Gastrocnemius medialis (tissue), 4 donors: ENCODE results near the gene KHDRBS2. TPM values are rescaled to one million over a fixed set of nuclear protein-coding genes. Genes with fewer than 3 reads are reported as not detected.

ENCODE experiments used
- ATAC-seq, 2 donors: fragments of 150-250 bp; one replicate each; pipeline ENCODE4 v1.9.1; 2016
- DNase-seq, 2 donors: peaks; one replicate each; pipeline ENCODE4 v3.0.0-alpha.2; 2019
- H3K27ac ChIP-seq, 4 donors: fragments of 200-600 bp; sonication (generic); 1 replicate in 1 of 4; 2 replicates in 3 of 4; pipeline ENCODE4 v1.5.1; 2016 to 2018; ENCODE audit warnings: mild to moderate bottlenecking in 2 of 4, moderate library complexity in 1 of 4
- H3K27me3 ChIP-seq, 3 donors: fragments of 200-600 bp; sonication (generic) in 2 of 3; 1 replicate in 1 of 3; 2 replicates in 2 of 3; pipeline versions ENCODE4 v1.5.1 to v1.6.0; 2016 to 2019; ENCODE audit warnings: mild to moderate bottlenecking in 1 of 3, moderate library complexity in 1 of 3
- H3K36me3 ChIP-seq, 2 donors: fragments of 200-600 bp; sonication (generic) in 1 of 2; one replicate each; pipeline ENCODE4 v1.5.1; 2017 to 2018
- H3K4me1 ChIP-seq, 2 donors: fragments of 200-600 bp; sonication (generic) in 1 of 2; one replicate each; pipeline ENCODE4 v1.5.1; 2016 to 2017; ENCODE audit warnings: mild to moderate bottlenecking in 2 of 2
- H3K4me3 ChIP-seq, 4 donors: fragments of 200-600 bp; sonication (generic) in 3 of 4; 1 replicate in 1 of 4; 2 replicates in 3 of 4; pipeline ENCODE4 v1.5.1; 2016 to 2019; ENCODE audit warnings: mild to moderate bottlenecking in 2 of 4
- H3K9me3 ChIP-seq, 3 donors: fragments of 200-600 bp; sonication (generic) in 2 of 3; 1 replicate in 1 of 3; 2 replicates in 2 of 3; pipeline ENCODE4 v1.5.1; 2016 to 2019
- POLR2A ChIP-seq, 2 donors: fragments of 450-650 bp; IDR thresholded peaks; one replicate each; pipeline ENCODE4 v1.6.1; 2017; ENCODE audit warnings: antibody characterized with exemption in 2 of 2, mild to moderate bottlenecking in 2 of 2, moderate library complexity in 2 of 2
- in situ Hi-C, 4 donors: fragments of 200-750 bp; cut with MboI; loops; one replicate each; pipeline versions ENCODE4 v1.15.0 to v1.8.0; 2017; ENCODE audit warnings: low sequenced_read_pairs in 4 of 4
- intact Hi-C: fragments of 100-400 bp; cut with DNase I; formaldehyde crosslinking; loops from one replicate; pipeline ENCODE4 v1.15.1; 2023; ENCODE audit warnings: low total_unique reads
- total RNA-seq, 4 donors: library from RNA; depleted of rRNA; stranded (reverse); fragments of >200 nt; gene quantifications; one replicate each; pipeline versions ENCODE4 v1.1.0 to v1.2.3, GENCODE V29; 2016
- TF ChIP-seq, protein P1 (sequence below), 5 experiments: fragments of 450-650 bp in 3 of 5; fragments of 200-600 bp in 2 of 5; sonication (generic) in 2 of 5; IDR thresholded peaks in 4 of 5; conservative IDR thresholded peaks in 1 of 5; 1 replicate in 4 of 5; 2 replicates in 1 of 5; pipeline ENCODE4 v1.5.1; 2016 to 2019; ENCODE audit warnings: antibody characterized with exemption in 5 of 5, mild to moderate bottlenecking in 3 of 5, moderate library complexity in 3 of 5

Gene KHDRBS2
- total RNA-seq, 4 donors from 2014 or later, result 0.44 TPM; not detected in 3

DNA sequence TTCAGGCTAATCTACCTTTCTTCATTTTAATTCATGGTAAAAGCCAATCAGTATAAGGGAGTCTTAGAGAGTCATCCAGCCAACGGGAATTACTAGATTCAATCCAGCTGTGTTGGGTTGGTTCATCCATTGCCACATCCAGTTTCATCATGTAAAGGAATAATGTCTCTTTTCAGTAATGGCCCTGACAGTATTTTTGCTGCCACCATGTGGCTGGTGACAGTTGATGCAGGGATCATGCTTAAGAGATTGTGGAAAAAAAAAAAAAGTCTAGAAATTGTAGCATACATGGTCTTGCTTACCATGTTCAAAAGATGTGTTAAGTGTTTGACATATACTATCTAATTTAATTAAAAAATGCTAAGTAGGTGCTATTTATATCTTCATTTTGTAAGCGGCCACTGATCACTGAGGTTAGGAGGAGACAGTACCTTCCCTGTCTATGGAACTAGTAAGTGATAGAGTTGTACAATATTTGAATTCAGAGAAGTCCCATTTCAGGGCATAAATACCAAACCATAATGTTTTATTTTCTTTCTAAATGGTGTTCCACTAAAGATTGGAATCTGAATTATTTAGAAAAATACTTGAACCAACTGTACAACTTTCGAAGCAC lies 135.9 kb downstream of the KHDRBS2 start:
- ATAC-seq (no peak), DNase-seq (no peak)
- Histone ChIP-seq H3K4me1 (no peaks in the 10 kb centered on the region), H3K4me3 (no peak overlapping the region), H3K36me3 (no peaks in the 10 kb centered on the region), H3K9me3 (no peaks in the 10 kb centered on the region), H3K27ac (no peak overlapping the region), H3K27me3 (no peaks in the 10 kb centered on the region)
- in situ Hi-C loops, result no loop called here
- no peak for TF ChIP-seq POLR2A (IDR thresholded peaks at IDR 0.05)
- TF ChIP-seq, protein P1, sequence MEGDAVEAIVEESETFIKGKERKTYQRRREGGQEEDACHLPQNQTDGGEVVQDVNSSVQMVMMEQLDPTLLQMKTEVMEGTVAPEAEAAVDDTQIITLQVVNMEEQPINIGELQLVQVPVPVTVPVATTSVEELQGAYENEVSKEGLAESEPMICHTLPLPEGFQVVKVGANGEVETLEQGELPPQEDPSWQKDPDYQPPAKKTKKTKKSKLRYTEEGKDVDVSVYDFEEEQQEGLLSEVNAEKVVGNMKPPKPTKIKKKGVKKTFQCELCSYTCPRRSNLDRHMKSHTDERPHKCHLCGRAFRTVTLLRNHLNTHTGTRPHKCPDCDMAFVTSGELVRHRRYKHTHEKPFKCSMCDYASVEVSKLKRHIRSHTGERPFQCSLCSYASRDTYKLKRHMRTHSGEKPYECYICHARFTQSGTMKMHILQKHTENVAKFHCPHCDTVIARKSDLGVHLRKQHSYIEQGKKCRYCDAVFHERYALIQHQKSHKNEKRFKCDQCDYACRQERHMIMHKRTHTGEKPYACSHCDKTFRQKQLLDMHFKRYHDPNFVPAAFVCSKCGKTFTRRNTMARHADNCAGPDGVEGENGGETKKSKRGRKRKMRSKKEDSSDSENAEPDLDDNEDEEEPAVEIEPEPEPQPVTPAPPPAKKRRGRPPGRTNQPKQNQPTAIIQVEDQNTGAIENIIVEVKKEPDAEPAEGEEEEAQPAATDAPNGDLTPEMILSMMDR (IDR thresholded peaks at IDR 0.05 in 4 of 5, conservative IDR thresholded peaks at IDR 0.05 in 1 of 5), result peak in 1 of 5 experiments; percentile 10
- intact Hi-C loops, result no loop called here

DNA sequence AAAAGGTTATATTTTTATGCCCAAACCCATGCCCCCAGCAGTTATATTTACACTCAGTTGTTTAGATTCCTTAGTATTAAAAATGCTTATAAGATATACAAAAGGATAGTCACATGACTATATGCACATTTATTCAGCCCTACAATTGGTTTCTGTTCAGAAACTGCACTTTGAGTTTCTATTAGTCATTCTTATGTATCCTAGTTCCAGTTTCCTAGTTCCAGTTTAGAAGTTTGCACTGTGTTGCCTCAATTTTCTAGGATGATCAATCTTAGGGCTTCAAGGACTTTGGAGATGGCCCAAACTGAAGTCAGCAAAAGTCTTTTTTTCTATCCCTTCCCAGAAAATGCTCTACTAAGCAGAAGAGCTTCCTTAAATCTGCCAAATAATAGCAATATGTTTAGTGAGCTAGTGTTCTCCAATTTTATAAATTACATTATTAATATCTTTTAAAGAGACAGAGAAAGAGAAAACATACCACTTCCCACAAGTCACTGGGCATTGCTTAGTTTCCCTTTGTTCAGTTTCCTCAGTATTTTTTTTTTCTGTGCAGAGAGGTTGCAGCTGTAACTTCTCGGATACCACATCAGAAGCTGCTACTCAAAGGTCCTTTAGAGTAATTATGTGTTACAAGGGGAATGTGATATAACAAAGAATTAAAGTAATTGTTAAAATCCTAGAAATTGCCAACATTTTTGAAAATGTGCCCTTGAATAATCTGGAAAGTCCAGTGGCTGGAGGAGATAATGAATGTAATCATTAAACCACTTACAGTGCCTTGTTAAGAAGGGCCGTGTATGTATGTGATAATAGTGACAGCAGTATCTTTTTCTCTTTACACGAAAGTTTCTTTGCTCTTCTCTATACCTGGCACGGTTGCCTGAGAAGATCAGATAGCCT lies 138.8 kb downstream of the KHDRBS2 start:
- H3K36me3 ChIP-seq, result no peaks in the 10 kb centered on the region
- H3K4me3 ChIP-seq, result no peak overlapping the region
- TF ChIP-seq POLR2A (IDR thresholded peaks at IDR 0.05), result no peak
- TF ChIP-seq, protein P1 (IDR thresholded peaks at IDR 0.05 in 4 of 5, conservative IDR thresholded peaks at IDR 0.05 in 1 of 5), result no peak
- in situ Hi-C loops, result no loop called here
- intact Hi-C loops, result no loop called here
- ATAC-seq (no peak), DNase-seq (no peak)
- no peaks in the 10 kb centered on the region for H3K9me3 ChIP-seq
- no peak overlapping the region for H3K27ac ChIP-seq
- no peaks in the 10 kb centered on the region for H3K4me1 ChIP-seq
- no peaks in the 10 kb centered on the region for H3K27me3 ChIP-seq

DNA sequence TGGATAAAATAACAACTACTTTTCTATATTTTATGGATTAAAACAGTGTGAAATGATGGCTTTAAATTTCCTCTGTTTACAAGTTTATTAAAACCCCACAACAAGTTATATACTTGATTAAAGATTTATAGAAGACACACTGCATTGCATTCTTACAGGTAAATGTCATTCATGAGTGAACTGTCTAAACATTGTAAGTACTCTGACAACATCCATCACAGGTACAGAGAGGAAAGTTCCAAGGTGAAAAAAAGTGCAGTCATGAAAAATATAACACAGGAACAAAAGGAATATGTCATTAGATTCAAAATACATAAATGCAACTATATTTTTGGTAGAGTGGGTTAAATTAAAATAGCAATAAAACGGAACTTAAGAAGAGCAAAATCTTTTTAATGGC lies 156.9 kb downstream of the KHDRBS2 start:
- Histone ChIP-seq H3K9me3 (no peaks in the 10 kb centered on the region), H3K36me3 (no peaks in the 10 kb centered on the region), H3K4me3 (no peak overlapping the region), H3K27me3 (no peaks in the 10 kb centered on the region), H3K4me1 (no peaks in the 10 kb centered on the region), H3K27ac (no peak overlapping the region)
- ATAC-seq (no peak), DNase-seq (no peak)
- in situ Hi-C loops, result no loop called here
- TF ChIP-seq POLR2A (IDR thresholded peaks at IDR 0.05), result no peak
- TF ChIP-seq, protein P1 (IDR thresholded peaks at IDR 0.05 in 4 of 5, conservative IDR thresholded peaks at IDR 0.05 in 1 of 5), result no peak
- intact Hi-C loops, result no loop called here

DNA sequence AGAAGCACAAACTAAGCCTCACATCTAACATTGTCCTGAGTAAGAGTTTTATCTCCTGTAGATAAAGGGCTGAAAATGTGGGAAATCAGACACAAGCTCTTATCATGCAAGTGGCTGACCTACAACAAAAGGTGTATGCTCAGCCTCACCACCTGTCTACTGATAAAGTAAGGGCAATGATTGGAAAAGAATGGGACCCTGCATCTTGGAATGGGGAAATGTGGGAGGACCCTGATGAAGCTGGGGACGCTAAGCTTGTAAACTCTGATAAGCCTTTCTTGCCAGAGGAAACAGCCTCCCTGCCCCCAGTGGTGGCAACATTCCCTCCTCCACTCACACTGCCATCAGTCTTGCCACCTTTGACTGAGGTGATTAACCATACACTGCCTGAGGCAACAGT lies 166.6 kb downstream of the KHDRBS2 start:
- intact Hi-C loops (no loop called here), in situ Hi-C loops (no loop called here)
- ATAC-seq, result no peak
- TF ChIP-seq, protein P1 (IDR thresholded peaks at IDR 0.05 in 4 of 5, conservative IDR thresholded peaks at IDR 0.05 in 1 of 5), result no peak
- TF ChIP-seq POLR2A (IDR thresholded peaks at IDR 0.05), result no peak
- DNase-seq, result no peak
- Histone ChIP-seq H3K4me3 (no peak overlapping the region), H3K4me1 (no peaks in the 10 kb centered on the region), H3K27me3 (no peaks in the 10 kb centered on the region), H3K36me3 (no peaks in the 10 kb centered on the region), H3K27ac (no peak overlapping the region), H3K9me3 (no peaks in the 10 kb centered on the region)
